Smooth muscle cell (in vitro differentiated cells): Measurements from ENCODE around the gene OPCML. TPM values are rescaled to one million over a fixed set of nuclear protein-coding genes. Genes with fewer than 3 reads are reported as not detected.

ENCODE experiments used
- DNase-seq: peaks from one replicate; lab custom pipeline; 2025; ENCODE audit not compliant: unreplicated experiment; lab: John Stamatoyannopoulos, UW
- H2AFZ ChIP-seq: fragments of 200-600 bp; sonication (generic); 2 replicates; pipeline ENCODE4 v1.6.0; 2016; ENCODE audit warnings: antibody characterized with exemption, low read depth, mild to moderate bottlenecking
- H3F3A ChIP-seq: fragments of 200-600 bp; sonication (generic); 2 replicates; pipeline ENCODE4 v1.6.0; 2017; ENCODE audit warnings: antibody characterized with exemption, low read depth
- H3K27ac ChIP-seq: fragments of 200-600 bp; sonication (generic); 2 replicates; pipeline ENCODE4 v1.5.1; 2016; ENCODE audit warnings: low read depth, mild to moderate bottlenecking
- H3K27me3 ChIP-seq: fragments of 200-600 bp; sonication (generic); 2 replicates; pipeline ENCODE4 v1.6.1; 2016; ENCODE audit warnings: low read depth, mild to moderate bottlenecking
- H3K36me3 ChIP-seq: fragments of 200-600 bp; sonication (generic); 2 replicates; pipeline ENCODE4 v1.5.1; 2016; ENCODE audit warnings: low read depth
- H3K4me1 ChIP-seq: fragments of 200-600 bp; sonication (generic); 2 replicates; pipeline ENCODE4 v1.5.1; 2016; ENCODE audit warnings: low read depth
- H3K4me2 ChIP-seq: fragments of 200-600 bp; sonication (generic); 2 replicates; pipeline ENCODE4 v1.6.0; 2016; ENCODE audit warnings: mild to moderate bottlenecking
- H3K4me3 ChIP-seq: fragments of 200-600 bp; sonication (generic); 2 replicates; pipeline ENCODE4 v1.5.1; 2016; ENCODE audit warnings: mild to moderate bottlenecking
- H3K79me2 ChIP-seq: fragments of 200-600 bp; sonication (generic); 2 replicates; pipeline ENCODE4 v1.6.0; 2016; ENCODE audit warnings: low read depth, mild to moderate bottlenecking
- H3K9ac ChIP-seq: fragments of 200-600 bp; sonication (generic); 2 replicates; pipeline ENCODE4 v1.6.0; 2016; ENCODE audit warnings: low read depth
- H3K9me3 ChIP-seq: fragments of 200-600 bp; sonication (generic); replicated peaks from 2 replicates; pipeline ENCODE4 v1.5.1; 2016; ENCODE audit warnings: low read depth
- H4K20me1 ChIP-seq: fragments of 200-600 bp; sonication (generic); 2 replicates; pipeline ENCODE4 v1.6.0; 2016; ENCODE audit warnings: low read depth
- CTCF ChIP-seq: fragments of 200-600 bp; sonication (generic); IDR thresholded peaks from 2 replicates; pipeline ENCODE4 v1.5.1; 2017; ENCODE audit warnings: borderline replicate concordance, mild to moderate bottlenecking, antibody characterized with exemption; ENCODE audit not compliant: insufficient read depth, poor library complexity, severe bottlenecking
- WGBS: methylation state at CpG from one replicate; pipeline ENCODE4 v1.1.7; 2016; ENCODE audit warnings: low lambda C conversion rate; 5-methylcytosine and 5-hydroxymethylcytosine counted together
- polyA plus RNA-seq: library from polyadenylated mRNA; unstranded; fragments of >200 nt; fragmentation: Nextera tagmentation; extraction: Ambion mirVana; gene quantifications from 2 replicates; pipeline ENCODE4 v1.2.1, GENCODE V29; 2016
- total RNA-seq: library from RNA; depleted of rRNA; stranded (reverse); fragments of >200 nt; gene quantifications from 2 replicates; pipeline ENCODE4 v1.2.3, GENCODE V29; 2014

OPCML gene
- total and polyA plus RNA-seq, 2 experiments from 2014 or later, result 0.42 to 0.58 TPM

GRCh38 chr11:133249530-133249929 is 282.8 kb downstream of the OPCML start:
- DNase-seq, result no peak
- no peaks in the 10 kb centered on the region for H3K79me2 ChIP-seq
- H3K9me3 ChIP-seq, result no peaks in the 10 kb centered on the region
- peaks cover 19% of the 10 kb centered on the region for H3K27me3 ChIP-seq
- H2AFZ ChIP-seq, result no peak overlapping the region
- 74% methylated on average over 6 of the region's 6 CpGs for WGBS
- H3K4me2 ChIP-seq, result no peak overlapping the region
- H3K36me3 ChIP-seq, result no peaks in the 10 kb centered on the region
- no peaks in the 10 kb centered on the region for H4K20me1 ChIP-seq
- H3K27ac ChIP-seq, result no peak overlapping the region
- H3F3A ChIP-seq, result no peaks in the 10 kb centered on the region
- no peaks in the 10 kb centered on the region for H3K4me1 ChIP-seq
- no peak for TF ChIP-seq CTCF
- no peak overlapping the region for H3K4me3 ChIP-seq
- H3K9ac ChIP-seq, result no peak overlapping the region

GRCh38 chr11:133249065-133249464 is 283.2 kb downstream of the OPCML start:
- 69% methylated on average over 3 of the region's 3 CpGs for WGBS
- no peak for DNase-seq

GRCh38 chr11:133243832-133244231 is 288.5 kb downstream of the OPCML start:
- Histone ChIP-seq H3K4me2 (no peak overlapping the region), H4K20me1 (no peaks in the 10 kb centered on the region), H3K27me3 (peaks cover 19% of the 10 kb centered on the region), H3K36me3 (no peaks in the 10 kb centered on the region), H3K4me3 (no peak overlapping the region), H3K79me2 (no peaks in the 10 kb centered on the region), H2AFZ (no peak overlapping the region), H3K27ac (no peak overlapping the region), H3K9me3 (no peaks in the 10 kb centered on the region), H3K9ac (no peak overlapping the region), H3K4me1 (no peaks in the 10 kb centered on the region), H3F3A (no peaks in the 10 kb centered on the region)
- no peak for TF ChIP-seq CTCF
- DNase-seq, result no peak
- WGBS, result 74% methylated on average over 3 of the region's 3 CpGs

More at GRCh38 chr11:133249065-133249464, 283.2 kb downstream of the OPCML start:
- Histone ChIP-seq H3F3A (no peaks in the 10 kb centered on the region), H3K9me3 (no peaks in the 10 kb centered on the region), H3K4me3 (no peak overlapping the region), H3K9ac (no peak overlapping the region), H2AFZ (no peak overlapping the region), H4K20me1 (no peaks in the 10 kb centered on the region), H3K27ac (no peak overlapping the region), H3K27me3 (peaks cover 15% of the 10 kb centered on the region), H3K4me1 (no peaks in the 10 kb centered on the region), H3K4me2 (no peak overlapping the region), H3K79me2 (no peaks in the 10 kb centered on the region), H3K36me3 (no peaks in the 10 kb centered on the region)
- no peak for TF ChIP-seq CTCF

GRCh38 chr11:133240908-133241655 is 291.2 kb downstream of the OPCML start:
- Histone ChIP-seq H2AFZ (no peak overlapping the region), H3K79me2 (no peaks in the 10 kb centered on the region), H3K27me3 (peaks cover 29% of the 10 kb centered on the region), H3K27ac (no peak overlapping the region), H3K4me2 (no peak overlapping the region), H4K20me1 (no peaks in the 10 kb centered on the region), H3K4me1 (no peaks in the 10 kb centered on the region), H3F3A (no peaks in the 10 kb centered on the region), H3K4me3 (no peak overlapping the region), H3K36me3 (no peaks in the 10 kb centered on the region), H3K9me3 (no peaks in the 10 kb centered on the region), H3K9ac (no peak overlapping the region)
- 89% methylated on average over 10 of the region's 10 CpGs for WGBS
- no peak for TF ChIP-seq CTCF
- no peak for DNase-seq
